MV-4-11 (cell line): Measurements from ENCODE around the gene PRKCE.
A peak's percentile ranks its signal among the peaks of the same experiment; 100 is the strongest.

Experiments
- DNase-seq: peaks from one replicate; lab custom pipeline; 2025; lab: John Stamatoyannopoulos, UW

PRKCE gene

GRCh38 chr2:45860136-45861121 is 209.0 kb downstream of the PRKCE start:
- DNase-seq: peak; percentile 65

- peak; percentile 92 for DNase-seq
Observed at GRCh38 chr2:45862843-45863242, 211.4 kb downstream of the PRKCE start.

GRCh38 chr2:45864121-45864520 is 212.6 kb downstream of the PRKCE start:
- no peak for DNase-seq

GRCh38 chr2:45867349-45867748 is 215.9 kb downstream of the PRKCE start:
- no peak for DNase-seq

GRCh38 chr2:45867800-45868199 is 216.3 kb downstream of the PRKCE start:
- DNase-seq: no peak

- no peak for DNase-seq
Observed at GRCh38 chr2:45869165-45869501, 217.7 kb downstream of the PRKCE start.

- no peak for DNase-seq
Observed at GRCh38 chr2:45871025-45871424, 219.6 kb downstream of the PRKCE start.

- DNase-seq: no peak
Observed at GRCh38 chr2:45871541-45871940, 220.1 kb downstream of the PRKCE start.

- no peak for DNase-seq
Observed at GRCh38 chr2:45872211-45872610, 220.7 kb downstream of the PRKCE start.

GRCh38 chr2:45874344-45874743 is 222.9 kb downstream of the PRKCE start:
- no peak for DNase-seq

GRCh38 chr2:45876611-45877010 is 225.1 kb downstream of the PRKCE start:
- DNase-seq: no peak

- DNase-seq: no peak
Observed at GRCh38 chr2:45879406-45879805, 227.9 kb downstream of the PRKCE start.

GRCh38 chr2:45879936-45880335 is 228.5 kb downstream of the PRKCE start:
- no peak for DNase-seq

GRCh38 chr2:45881970-45882581 is 230.6 kb downstream of the PRKCE start:
- no peak for DNase-seq

GRCh38 chr2:45882707-45883602 is 231.5 kb downstream of the PRKCE start:
- DNase-seq: no peak

GRCh38 chr2:45883603-45884000 is 232.1 kb downstream of the PRKCE start:
- DNase-seq: no peak

- peak; percentile 70 for DNase-seq
Observed at GRCh38 chr2:45884126-45884525, 232.7 kb downstream of the PRKCE start.

- DNase-seq: no peak
Observed at GRCh38 chr2:45885171-45885621, 233.7 kb downstream of the PRKCE start.

GRCh38 chr2:45886171-45886663 is 234.7 kb downstream of the PRKCE start:
- no peak for DNase-seq

GRCh38 chr2:45888167-45888566 is 236.7 kb downstream of the PRKCE start:
- peak; percentile 90 for DNase-seq

- DNase-seq: no peak
Observed at GRCh38 chr2:45888641-45889040, 237.2 kb downstream of the PRKCE start.

- DNase-seq: peak; percentile 86
Observed at GRCh38 chr2:45889053-45889452, 237.6 kb downstream of the PRKCE start.
